T-helper 1 cell (primary cell): Measurements from ENCODE around the gene LYZL6.
"Not testable (repeated sequence)": the region's sequence is repeated elsewhere in the genome, so short reads cannot be mapped to it uniquely, and the experiment has no call there.

Source experiments
- DNase-seq, 5 donors: peaks; one replicate each; pipeline ENCODE4 v3.0.0-alpha.2; 2012 to 2020

Gene LYZL6

DNA sequence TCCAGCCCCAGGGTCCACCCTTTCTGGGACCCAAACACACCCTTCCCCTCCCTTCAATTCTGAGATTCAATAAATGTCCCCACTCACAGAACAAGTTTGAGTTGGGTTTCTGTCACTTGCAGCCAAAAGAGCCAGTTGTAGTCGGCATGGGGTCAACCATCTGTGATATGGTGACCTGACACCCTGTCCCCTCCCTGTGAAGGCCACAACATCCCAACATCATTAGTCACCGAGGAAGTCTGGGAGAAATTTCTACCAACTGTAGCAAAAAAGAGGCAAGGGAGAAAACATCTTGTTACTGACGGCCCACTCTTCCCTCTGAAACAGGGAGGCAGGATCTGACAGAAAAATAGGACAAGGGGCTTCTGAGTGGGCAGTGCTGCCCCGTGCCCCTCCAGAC is 638 bp upstream of the LYZL6 start:
- DNase-seq = no peak

DNA sequence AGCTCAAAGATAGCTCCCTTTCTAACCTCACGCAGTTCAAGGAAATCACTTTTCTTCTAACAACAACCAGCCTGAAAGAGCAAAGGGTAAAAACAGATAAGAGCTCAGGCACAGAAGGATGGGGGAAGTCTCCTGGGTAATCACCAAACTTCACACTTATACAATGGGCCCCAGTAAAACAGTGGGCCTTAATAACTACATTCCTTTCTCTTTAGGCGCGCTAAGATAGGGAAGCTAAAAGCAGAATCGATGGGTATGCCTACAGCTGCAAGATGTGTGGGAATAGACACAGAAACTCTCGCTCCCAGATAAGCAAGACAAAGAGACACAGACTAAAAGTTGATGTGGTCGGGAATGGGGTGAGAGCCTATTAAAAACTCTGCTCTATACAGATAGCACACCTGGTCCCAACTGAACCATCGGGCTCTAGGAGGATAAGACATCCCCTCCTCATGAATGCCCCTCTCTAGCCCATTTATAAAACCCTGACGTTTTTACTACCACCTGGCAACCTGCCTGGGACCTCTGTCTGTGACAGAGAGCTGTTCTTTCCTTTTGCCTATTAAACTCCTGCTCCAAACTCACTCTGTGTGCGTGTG is 826 bp downstream of the LYZL6 start:
- DNase-seq = no peak

DNA sequence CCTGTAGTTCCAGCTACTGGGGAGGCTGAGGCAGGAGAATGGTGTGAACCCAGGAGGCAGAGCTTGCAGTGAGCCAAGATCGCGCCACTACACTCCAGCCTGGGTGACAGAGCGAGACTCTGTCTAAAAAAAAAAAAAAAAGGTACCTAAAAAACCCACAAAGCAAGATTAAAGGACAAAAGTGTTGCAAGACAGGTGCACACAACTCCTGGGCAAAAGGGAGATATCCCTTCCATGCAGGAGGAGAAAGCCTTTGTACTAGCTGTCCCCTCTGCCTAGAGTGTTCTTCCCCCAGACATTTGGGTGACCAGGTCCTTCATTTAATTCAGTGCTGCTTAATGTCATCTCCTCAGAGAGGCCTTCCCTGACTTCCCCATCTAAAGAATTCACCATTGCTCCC is 5.0 kb downstream of the LYZL6 start:
- DNase-seq = not testable (repeated sequence)

DNA sequence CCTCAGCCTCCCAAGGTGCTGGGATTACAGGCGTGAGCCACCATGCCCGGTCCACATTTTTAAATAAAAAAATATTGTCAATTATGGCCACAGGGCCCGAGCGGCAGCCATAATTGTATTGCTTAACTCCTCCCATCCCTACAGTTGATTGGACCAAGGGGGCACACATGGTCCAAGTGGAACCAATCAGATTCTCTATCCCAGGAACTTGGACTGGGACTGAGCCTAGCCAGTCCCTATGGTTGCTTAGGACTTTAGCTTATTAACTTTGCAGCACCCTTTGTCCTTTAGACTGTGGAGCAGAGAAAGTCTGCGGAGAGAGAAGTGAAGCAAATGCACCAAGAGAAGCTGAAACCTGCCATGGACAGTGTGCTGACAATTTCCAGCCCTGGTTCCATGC is 7.5 kb downstream of the LYZL6 start:
- no peak for DNase-seq

DNA sequence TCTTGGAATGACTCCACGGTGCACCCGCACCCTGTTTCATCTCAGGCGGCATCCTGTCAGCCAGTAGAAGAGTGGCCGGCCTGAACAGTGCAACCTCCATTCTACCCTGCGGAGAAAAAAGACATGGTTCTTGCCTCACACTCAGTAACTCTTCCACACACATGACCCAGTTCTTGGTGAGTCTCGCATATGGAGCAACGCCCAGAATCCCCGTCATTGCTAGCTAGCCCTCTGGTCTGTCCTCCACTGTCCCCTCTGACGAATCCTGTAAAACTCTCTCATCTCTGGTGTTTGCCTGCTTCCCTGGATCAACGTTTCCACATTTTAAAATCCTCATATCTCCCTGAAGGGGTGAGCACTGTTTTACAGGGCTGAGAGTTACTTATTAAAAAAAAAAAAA is 8.8 kb downstream of the LYZL6 start:
- DNase-seq = no peak

DNA sequence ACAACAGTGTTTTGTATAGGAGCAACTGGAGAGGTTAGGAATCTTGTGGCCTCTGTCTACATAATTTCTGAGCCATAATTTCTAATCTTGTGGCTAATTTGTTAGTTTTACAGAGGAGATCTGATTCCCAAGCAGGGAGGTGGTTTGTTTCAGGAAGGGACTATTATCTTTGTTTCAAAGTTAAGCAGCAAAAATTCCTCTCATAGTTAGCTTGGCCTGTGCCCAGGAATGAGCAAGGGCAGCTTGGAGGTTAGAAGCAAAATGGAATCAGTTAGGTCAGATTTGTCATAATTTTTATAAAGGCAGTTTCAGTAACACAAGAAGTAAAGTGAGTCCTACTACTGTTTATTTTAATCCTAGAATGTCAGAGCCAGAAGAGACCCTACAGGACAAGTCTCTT is 10.9 kb downstream of the LYZL6 start:
- DNase-seq = no peak

DNA sequence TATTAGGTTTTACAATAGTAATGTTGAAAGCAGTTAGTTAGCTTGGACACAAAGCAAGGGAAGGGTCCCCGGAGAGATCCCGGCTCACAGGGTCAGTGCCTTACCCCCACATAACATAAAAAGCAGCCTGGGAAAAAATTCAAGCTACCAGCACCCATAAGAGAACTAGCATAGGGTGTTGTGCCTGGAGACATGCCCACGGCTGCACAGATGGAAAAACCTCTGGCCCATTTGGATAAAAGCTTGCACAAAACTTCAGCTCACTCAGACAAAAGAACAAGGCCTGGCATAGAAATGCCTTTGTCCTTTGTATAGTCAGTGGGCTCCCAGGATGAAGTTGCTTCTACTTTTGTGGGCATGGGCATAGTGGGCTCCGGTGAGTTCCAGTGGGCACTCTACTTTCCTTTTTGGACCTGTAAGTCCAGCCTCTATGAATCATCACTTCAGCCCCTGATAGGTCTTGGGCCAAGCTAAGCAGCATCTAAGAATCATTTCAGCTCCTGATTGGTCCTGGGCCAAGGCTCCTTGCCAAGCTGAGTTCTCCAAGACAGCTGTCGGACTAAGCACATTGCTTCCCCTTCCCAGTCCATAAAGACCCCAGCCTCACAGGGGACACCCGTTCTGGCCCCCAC is 11.6 kb downstream of the LYZL6 start:
- no peak for DNase-seq

DNA sequence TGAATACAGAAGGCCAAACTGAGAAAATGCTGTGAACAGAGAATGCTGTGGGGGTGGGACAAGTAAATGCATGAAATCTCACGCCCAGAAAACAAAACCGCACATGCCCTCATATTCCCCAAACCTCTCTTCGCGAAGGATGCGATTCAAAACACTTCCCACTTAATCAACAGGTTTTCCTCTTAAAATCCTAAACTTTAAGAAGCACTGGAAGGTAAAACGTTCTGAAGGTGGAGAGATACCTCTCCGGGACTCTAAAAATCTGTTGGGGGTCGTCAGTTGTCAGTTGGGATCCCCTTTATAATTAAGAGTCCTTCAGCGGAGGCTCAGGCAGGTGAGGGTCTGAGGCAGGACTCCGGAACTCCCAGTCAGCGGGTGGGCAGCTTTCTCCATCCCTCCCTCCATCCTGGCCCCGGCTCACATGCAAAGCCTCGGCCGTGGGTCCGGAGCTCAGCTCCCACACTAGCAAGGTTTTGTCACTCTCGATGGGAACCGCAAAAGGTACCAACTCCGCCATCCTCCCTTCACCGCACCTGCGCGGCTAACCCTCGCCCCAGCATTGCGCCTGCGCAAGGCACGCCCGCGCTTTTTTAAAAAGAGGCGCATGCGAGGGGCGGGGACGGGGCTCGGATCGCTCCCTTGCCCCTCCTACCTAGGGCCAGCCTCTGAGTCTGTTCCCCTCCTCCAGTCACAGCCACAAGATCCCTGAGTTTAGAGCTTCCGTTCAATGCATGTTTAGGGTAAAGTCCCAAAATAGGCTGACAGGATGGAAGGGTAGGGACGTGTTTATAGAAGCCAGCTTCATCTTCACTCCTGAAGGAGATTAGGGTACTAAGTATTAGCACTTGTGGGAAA is 13.1 kb downstream of the LYZL6 start, which contains the start of gene RDM1:
Gene RDM1, minus strand, starts transcription at position 563 of the 855 bp plus-strand sequence. Its CDS starts 46 bp downstream, at position 517.
- peak; percentile 52 to 91 (median 61) for DNase-seq

DNA sequence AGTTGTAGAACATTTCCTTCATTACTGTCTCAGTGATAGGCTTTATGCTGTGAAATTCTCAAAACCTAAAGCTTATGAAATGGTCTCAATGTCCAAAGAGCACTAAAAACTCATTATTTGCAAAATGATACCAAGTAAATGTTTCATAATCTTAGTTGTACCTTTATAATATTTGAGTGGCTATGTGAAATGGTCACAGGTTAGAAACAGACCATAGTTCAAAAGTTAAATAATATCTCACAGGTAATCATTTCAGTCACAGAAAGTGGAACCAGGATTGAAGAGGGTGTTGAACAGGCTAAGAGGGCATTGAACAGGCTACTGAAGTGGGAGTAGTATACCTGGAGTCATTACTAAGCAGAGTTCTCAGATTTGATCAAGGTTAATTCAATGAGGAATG is 15.8 kb downstream of the LYZL6 start:
- no peak for DNase-seq

DNA sequence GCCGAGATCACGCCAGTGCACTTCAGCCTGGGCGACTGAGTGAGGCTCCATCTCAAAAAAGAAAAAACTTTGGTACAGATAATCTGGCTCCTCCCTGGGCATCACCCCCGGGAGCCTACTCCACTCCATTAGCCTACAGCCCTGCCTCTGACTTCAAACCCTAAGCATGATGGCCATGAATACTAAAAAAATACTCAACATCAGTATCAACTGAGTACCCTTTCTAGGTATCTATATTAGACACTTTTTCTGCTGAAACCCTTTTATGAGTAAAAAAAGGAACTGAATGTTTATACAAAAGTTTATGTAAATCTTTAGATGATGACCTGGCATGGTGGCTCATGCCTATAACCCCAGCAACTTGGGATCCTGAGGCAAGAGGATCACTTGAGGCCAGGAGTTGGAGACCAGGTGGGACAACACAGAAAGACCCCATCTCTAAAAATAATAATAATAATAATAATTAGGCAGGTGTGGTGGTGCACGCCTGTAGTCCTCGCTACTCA is 19.9 kb downstream of the LYZL6 start:
- no peak for DNase-seq

DNA sequence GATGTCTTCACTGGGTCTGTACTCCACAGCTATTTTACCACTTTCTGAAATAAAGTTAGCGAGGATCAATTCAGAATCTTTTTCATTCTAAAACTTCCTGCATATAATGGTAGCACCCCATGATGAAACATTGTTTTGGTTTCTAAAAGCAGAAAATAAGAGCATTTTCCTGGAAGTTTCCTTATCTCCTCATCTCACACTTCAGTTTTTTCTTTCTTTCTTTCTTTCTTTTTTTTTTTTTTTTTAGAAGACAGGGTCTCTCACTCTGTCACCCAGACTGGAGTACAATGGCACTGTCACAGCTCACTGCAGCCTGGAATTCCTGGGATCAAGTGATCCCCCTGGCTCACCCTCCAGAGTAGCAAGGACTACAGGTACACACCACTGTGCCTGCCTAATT is 23.3 kb downstream of the LYZL6 start:
- no peak for DNase-seq

DNA sequence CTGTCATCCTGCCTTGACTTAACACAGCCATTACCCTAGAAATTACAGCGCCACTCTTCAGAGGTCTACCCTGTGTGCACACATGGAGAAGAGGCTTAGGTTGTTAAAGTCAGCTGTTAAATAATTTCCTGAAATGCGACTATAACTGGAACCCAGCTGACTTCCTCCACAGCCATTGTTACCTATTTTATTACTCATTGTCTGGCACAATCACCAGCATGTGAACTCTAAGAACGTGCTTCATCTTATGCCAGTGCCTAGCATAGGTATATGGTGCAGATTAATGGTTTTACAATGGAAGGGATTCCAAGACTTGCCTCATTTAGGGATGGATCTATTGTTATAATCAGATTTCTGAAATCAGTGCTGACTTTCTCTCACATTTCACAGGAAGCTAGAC is 24.8 kb downstream of the LYZL6 start:
- DNase-seq = no peak

DNA sequence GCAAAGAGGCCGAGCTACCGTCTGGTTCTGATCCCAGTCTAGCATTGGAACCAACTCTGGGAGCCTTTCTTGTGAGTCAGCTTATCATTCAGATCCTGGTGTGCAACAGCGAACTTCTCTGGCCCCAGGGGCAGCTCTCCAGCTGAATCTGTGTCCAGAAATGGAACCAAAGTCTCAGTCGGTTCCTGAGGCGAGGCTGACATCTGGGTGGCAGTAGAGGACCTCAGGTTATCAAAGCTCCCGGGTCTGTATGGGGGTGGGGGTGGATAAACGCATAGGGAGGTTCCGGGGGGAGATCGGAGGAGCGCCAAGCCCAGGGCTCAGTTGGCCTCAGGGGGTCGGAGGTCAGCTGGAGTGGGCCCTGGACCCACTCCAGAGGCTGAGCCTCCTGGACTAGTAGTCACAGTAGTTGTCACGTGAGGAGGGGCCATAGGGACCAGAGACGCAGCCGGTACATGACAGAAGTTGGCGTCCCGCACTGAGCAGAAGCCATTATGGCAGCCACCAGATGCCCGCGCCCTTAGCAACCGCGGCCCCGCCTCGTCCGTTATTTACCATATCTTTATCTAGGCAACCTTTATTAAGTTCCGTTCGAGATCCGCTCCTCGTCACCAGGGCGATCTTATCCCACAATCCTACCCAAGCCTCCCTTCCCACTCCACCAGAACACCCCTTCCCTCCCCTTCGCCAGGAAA is 25.8 kb downstream of the LYZL6 start:
- no peak for DNase-seq

DNA sequence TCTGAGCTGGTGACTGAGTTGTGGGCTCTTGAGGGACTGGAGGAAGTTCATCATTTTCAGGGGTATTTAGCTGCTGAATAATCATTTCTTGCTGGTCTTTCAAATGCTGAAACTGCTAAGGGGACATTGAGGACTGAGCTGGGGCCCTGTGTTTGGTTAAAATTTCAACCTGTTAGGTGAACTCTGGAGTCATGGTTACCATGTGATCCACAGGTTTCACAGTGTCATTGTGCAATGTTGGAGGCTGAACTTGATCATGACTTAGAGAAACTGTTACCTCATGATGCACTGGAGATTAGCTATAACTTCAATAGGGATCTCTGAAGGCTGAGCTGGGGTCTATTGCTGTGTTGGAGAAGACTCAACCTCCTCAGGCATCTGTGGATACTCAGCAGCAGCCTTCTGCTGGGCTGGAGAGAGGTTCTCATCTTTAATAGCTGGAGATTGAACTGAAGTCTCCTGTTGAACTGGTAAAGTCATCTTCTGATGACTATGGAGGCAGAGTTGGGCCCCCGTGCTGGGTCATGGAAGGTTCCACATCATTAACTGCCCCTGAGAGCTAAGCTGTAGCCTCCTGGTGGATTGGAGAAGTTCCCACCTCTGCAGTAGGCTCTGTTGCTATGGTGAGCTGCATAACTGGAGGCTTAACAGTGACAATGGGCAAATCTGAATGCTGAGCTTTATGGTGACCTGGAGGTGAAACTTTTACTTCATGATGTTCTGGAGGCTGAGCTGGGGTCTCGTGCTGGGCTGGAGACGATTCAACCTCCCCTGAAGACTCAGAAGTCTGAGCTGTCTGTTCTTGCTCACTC is 28.2 kb downstream of the LYZL6 start:
- DNase-seq = no peak

DNA sequence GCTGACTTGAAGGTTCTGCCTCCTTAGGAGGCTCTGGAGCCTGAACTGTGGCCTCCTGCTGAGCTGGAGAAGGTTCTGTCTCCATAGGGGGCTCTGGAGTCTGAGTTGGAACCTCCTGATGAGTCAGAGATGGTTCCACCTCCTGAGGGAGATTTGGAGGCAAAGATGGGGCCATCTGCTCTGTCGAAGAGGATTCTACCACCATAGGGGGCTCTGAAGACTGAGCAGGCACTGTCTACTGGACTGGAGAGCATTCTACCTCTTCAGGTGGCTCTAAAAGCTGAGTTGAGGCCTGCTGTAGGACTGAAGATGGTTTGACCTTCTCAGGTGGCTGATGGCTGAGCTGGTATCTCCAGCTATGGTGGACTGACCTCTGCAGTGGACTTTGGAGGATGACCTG is 29.2 kb downstream of the LYZL6 start:
- DNase-seq = no peak

DNA sequence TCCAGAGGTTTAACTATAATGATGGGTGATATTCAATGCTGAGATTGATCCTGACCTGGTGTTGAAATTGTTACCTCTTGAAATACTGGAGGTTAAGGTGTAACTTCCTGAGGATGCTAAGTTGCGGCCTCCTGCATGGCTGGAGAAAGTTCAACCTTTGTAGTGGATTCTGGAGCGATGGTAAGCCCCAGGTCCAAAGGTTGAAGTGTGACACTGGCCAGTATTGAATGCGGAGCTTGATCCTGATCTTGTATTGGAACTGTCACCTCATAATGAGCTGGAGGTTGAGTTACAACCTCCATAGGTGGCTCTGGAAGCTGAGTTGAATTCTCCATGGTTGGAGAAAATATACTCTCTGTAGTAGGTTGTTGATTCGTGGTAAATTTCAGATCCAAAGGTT is 29.9 kb downstream of the LYZL6 start:
- DNase-seq = no peak

DNA sequence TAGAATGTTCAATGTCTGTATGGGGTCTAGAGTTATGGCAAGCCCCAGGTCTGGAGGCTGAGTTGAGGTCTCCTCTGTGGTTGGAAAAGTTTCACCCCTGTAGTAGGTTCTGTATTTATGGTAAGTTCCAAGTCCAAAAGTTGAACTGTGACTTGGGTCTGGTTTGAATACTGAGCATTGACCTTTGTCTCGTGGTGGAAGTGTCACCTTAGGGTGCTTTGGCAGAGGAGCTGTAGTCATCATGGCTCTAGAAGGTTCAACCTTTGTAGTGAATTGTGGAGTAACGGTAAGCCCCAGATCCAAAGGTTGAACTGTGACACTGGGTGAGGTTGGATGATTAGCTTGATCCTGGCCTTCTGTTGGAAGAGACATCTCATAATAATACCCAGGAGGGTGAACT is 30.6 kb downstream of the LYZL6 start:
- no peak for DNase-seq

DNA sequence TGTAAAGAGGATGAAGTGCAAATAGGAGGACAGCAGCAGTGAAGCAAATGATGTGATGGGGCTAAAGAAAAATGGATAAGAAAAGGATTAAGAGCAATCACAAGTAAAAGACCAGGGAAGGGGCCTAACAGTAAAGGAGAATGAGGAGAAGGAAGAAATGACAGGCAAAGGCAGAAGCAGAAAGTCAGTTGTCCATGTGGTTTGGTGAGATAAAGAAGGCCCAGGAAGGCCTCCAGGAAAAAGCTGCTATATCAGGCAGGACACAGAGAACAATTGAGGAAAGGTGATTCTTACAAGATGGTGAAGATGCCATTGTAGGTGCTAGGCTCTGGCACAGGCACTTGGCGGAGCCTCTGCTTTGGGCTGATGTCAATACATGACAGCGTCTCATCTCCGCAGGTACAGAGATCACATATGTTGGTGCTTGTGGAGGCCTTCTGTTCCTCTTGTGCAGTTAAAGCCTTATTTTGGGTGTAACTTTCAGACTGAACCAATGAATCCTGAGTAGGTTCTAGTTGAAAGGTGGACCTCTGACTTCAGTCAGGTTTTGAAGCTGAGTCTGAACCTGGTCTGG is 31.1 kb downstream of the LYZL6 start:
- DNase-seq = no peak

DNA sequence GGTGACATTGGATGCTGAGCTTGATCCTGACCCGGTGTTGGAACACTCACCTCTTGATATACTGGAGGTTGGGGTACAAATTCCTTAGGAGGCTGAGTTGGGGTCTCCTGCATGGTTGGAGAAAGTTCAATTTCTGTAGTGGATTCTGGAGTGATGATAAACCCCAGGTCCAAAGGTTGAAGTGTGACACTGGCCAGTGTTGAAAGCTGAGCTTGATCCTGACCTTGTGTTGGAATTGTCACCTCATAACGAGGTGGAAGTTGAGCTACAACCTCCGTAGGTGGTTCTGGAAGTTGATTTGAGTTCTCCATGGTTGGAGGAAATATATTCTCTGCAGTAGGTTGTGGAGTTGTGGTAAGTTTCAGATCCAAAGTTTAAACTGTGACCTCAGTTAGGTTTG is 34.1 kb downstream of the LYZL6 start:
- DNase-seq = no peak

DNA sequence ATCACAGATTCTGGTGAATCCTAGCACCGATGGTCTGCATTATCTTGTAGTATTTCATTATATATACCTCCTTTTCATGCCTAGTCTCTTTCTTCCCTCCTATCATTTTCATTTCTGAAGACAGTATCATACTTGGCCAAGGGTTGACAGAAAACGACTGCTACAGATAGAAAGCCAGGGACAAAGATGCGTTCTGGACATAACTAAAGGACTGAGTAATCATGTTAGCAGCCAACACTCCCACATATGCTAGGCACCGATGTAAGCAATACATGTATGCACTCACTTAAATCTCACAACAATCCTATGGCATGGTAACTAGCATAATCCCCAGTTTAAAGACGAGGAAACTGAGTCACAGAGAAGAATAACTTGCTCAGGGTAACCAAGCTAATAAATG is 35.8 kb downstream of the LYZL6 start:
- DNase-seq = no peak

DNA sequence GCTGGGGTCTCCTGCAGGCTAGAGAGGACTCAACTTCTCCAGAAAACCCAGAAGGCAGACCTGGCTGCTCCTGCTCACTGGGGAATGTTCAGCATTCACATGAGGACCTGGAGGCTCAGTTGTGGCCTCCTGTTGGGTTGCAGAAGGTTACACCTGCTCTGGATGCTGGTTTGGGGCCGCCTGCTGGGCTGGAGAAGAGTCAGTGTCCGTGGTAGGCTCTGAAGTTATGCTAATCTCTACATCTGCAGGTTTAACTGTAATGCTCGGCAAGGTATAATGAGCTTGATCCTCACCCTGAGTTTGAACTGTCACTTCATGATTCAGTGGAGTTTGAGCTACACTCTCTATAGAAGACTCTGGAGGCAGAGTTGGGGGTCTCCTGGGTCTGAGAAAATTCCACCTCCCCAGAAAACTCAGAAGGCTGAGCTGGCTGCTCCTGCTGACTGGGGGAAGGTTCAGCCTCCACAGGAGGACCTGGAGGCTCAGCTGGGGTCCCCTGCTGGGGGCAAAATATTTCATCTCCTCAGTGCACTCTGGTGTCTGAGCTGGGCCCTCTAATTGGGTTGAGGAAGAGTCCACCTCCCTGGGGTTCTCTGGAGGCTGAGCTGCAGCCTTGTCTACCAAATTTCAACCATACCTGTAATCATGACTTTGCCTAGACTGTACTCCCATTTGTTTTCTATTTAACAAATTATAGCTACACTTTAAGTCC is 36.4 kb downstream of the LYZL6 start:
- DNase-seq = no peak
